Measurements from ENCODE around the gene DPYD. TPM values are rescaled to one million over a fixed set of nuclear protein-coding genes. Genes with fewer than 3 reads are reported as not detected.

Gene DPYD
- total RNA-seq, 1 donor from 2014 or later = 9.2 TPM

GRCh38 chr1:97898948-97899347, 21.9 kb downstream of the DPYD start:
- H3K36me3 ChIP-seq = no peaks in the 10 kb centered on the region
- intact Hi-C loops (cut with micrococcal nuclease) = no loop called here

DNA sequence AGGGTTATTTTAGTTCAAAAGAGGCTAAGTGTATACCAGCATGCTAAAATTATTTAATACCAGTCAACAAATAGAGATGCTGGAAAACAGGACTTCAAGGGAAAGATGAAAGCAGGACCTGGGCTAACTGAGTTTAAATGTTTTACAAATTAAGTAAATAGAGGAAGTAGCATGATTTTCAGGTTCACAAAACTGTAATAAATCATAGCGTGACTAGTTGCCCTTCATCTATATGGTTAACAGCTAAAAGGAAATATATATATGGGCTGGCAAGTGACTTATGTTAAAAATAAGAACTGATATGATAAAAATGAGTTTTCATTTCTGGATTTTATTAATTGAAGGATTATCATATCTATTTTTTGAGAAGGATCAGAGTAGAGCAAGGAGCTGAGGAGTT, 25.6 kb downstream of the DPYD start:
- no peak for DNase-seq
- intact Hi-C loops (cut with micrococcal nuclease) = no loop called here
- Histone ChIP-seq H3K27me3 (ENCODE audit: low read depth) (no peaks in the 10 kb centered on the region), H3K9me3 (replicated peaks) (peaks cover 15% of the 10 kb centered on the region), H3K36me3 (no peaks in the 10 kb centered on the region), H3K4me3 (no peak overlapping the region), H3K27ac (replicated peaks) (no peak overlapping the region), H3K4me1 (no peaks in the 10 kb centered on the region)
- TF ChIP-seq, protein P1, sequence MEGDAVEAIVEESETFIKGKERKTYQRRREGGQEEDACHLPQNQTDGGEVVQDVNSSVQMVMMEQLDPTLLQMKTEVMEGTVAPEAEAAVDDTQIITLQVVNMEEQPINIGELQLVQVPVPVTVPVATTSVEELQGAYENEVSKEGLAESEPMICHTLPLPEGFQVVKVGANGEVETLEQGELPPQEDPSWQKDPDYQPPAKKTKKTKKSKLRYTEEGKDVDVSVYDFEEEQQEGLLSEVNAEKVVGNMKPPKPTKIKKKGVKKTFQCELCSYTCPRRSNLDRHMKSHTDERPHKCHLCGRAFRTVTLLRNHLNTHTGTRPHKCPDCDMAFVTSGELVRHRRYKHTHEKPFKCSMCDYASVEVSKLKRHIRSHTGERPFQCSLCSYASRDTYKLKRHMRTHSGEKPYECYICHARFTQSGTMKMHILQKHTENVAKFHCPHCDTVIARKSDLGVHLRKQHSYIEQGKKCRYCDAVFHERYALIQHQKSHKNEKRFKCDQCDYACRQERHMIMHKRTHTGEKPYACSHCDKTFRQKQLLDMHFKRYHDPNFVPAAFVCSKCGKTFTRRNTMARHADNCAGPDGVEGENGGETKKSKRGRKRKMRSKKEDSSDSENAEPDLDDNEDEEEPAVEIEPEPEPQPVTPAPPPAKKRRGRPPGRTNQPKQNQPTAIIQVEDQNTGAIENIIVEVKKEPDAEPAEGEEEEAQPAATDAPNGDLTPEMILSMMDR (IDR thresholded peaks at IDR 0.05; ENCODE audit: borderline replicate concordance) = no peak

More at GRCh38 chr1:97898948-97899347, 21.9 kb downstream of the DPYD start:
- Histone ChIP-seq H3K4me1 (peaks cover 35% of the 10 kb centered on the region), H3K27me3 (ENCODE audit: low read depth) (no peaks in the 10 kb centered on the region), H3K9me3 (replicated peaks) (peaks cover 8% of the 10 kb centered on the region), H3K4me3 (no peak overlapping the region), H3K27ac (replicated peaks) (no peak overlapping the region)
- no peak for DNase-seq
- TF ChIP-seq, protein P1 (IDR thresholded peaks at IDR 0.05; ENCODE audit: borderline replicate concordance) = no peak

GRCh38 chr1:97893844-97894243, 27.0 kb downstream of the DPYD start:
- DNase-seq = no peak
- Histone ChIP-seq H3K4me3 (no peak overlapping the region), H3K27ac (replicated peaks) (no peak overlapping the region), H3K27me3 (ENCODE audit: low read depth) (no peaks in the 10 kb centered on the region), H3K4me1 (no peaks in the 10 kb centered on the region), H3K36me3 (peaks cover 6% of the 10 kb centered on the region), H3K9me3 (replicated peaks) (peaks cover 29% of the 10 kb centered on the region)
- TF ChIP-seq, protein P1 (IDR thresholded peaks at IDR 0.05; ENCODE audit: borderline replicate concordance) = no peak
- intact Hi-C loops (cut with micrococcal nuclease) = no loop called here

- Histone ChIP-seq H3K27me3 (ENCODE audit: low read depth) (no peaks in the 10 kb centered on the region), H3K4me1 (peaks cover 10% of the 10 kb centered on the region), H3K4me3 (no peak overlapping the region), H3K36me3 (peaks cover 27% of the 10 kb centered on the region), H3K27ac (replicated peaks) (no peak overlapping the region), H3K9me3 (replicated peaks) (peaks cover 35% of the 10 kb centered on the region)
- DNase-seq = no peak
- TF ChIP-seq, protein P1 (IDR thresholded peaks at IDR 0.05; ENCODE audit: borderline replicate concordance) = no peak
- intact Hi-C loops (cut with micrococcal nuclease) = no loop called here
Measured at GRCh38 chr1:97886199-97886598, 34.6 kb downstream of the DPYD start.

DNA sequence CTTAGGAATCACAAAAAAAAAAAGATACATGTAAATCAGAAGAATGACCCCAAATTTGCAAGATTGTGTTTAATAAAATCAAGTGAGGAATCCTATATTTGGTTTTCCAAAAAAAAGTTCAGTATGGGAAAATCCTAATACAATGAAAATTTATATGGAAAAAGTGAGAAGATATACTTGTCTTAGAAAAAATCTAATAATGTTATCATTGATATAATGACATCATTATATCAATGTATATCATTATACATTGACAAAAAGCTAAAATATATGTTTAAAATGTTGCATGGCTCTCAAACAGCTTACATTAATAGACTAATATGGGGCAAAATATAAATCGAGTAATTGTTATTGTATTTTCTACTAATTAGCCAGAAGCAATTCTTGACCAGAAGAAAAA, 37.0 kb downstream of the DPYD start:
- no peak for DNase-seq
- TF ChIP-seq, protein P1 (IDR thresholded peaks at IDR 0.05; ENCODE audit: borderline replicate concordance) = no peak
- intact Hi-C loops (cut with micrococcal nuclease) = no loop called here
- Histone ChIP-seq H3K4me1 (peaks cover 10% of the 10 kb centered on the region), H3K27ac (replicated peaks) (no peak overlapping the region), H3K27me3 (ENCODE audit: low read depth) (no peaks in the 10 kb centered on the region), H3K9me3 (replicated peaks) (peaks cover 14% of the 10 kb centered on the region), H3K36me3 (peaks cover 27% of the 10 kb centered on the region), H3K4me3 (no peak overlapping the region)

DNA sequence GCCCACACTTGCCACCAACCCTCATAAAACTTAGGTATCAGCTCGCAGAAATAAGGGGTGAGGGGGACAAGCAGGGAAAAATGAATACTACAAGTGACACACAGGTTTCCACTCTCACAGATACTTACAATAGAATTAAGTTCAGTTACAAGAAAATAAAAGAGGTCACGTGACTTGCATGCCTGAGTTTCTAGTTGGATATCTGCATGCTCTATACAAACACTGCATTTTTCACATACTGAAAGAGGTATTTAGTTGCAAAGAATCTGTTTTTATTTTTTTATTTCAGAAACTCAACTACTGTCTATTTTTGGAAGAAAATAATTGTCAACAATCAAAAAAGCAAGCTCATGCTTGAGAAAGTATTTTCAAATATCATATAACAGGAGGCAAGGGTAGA, 43.5 kb downstream of the DPYD start:
- H3K4me1 ChIP-seq = no peaks in the 10 kb centered on the region
- H3K36me3 ChIP-seq = peaks cover 20% of the 10 kb centered on the region
- no peak for DNase-seq
- H3K27me3 ChIP-seq (ENCODE audit: low read depth) = no peaks in the 10 kb centered on the region
- no peak overlapping the region for H3K27ac ChIP-seq (replicated peaks)
- intact Hi-C loops (cut with micrococcal nuclease) = no loop called here
- no peaks in the 10 kb centered on the region for H3K9me3 ChIP-seq (replicated peaks)
- H3K4me3 ChIP-seq = no peak overlapping the region
- TF ChIP-seq, protein P1 (IDR thresholded peaks at IDR 0.05; ENCODE audit: borderline replicate concordance) = no peak
